Thyroid gland (tissue), 4 donors: ENCODE results near the gene DHX30.

ENCODE experiments used
- CTCF ChIP-seq, 6 experiments: fragments of 200-600 bp in 3 of 6; fragments of 450-650 bp in 3 of 6; sonication (generic) in 3 of 6; IDR thresholded peaks; one replicate each; pipeline ENCODE4 v1.5.1; 2016 to 2019; ENCODE audit warnings: antibody characterized with exemption in 6 of 6, mild to moderate bottlenecking in 2 of 6, inconsistent platforms in 1 of 6, moderate library complexity in 1 of 6
- POLR2A ChIP-seq, 2 donors: fragments of 450-650 bp; IDR thresholded peaks; one replicate each; pipeline ENCODE4 v1.6.1; 2017; ENCODE audit warnings: antibody characterized with exemption in 2 of 2, mild to moderate bottlenecking in 2 of 2, moderate library complexity in 1 of 2

GRCh38 chr3:47854720-47855455, 52.0 kb downstream of the DHX30 start:
- TF ChIP-seq CTCF (IDR thresholded peaks at IDR 0.05) (no peak), POLR2A (IDR thresholded peaks at IDR 0.05) (no peak)
